H9 (cell line): ENCODE measurements around the gene TFEB. TPM values are rescaled to one million over a fixed set of nuclear protein-coding genes. Genes with fewer than 3 reads are reported as not detected.

Experiments used
- DNase-seq: peaks from one replicate; pipeline ENCODE4 v3.0.0-alpha.2; 2017
- H2AFZ ChIP-seq: one replicate; pipeline ENCODE4 v1.6.1; 2013; ENCODE audit warnings: mild to moderate bottlenecking, low read length, control low read depth, moderate library complexity
- H2AK5ac ChIP-seq: 2 replicates; pipeline ENCODE4 v1.6.1; 2013; ENCODE audit warnings: low read length, control low read depth, mixed read lengths; ENCODE audit not compliant: insufficient read length
- H2BK120ac ChIP-seq: one replicate; pipeline ENCODE4 v1.6.1; 2013; ENCODE audit warnings: low read depth, mild to moderate bottlenecking, low read length, control low read depth, inconsistent platforms; ENCODE audit not compliant: poor library complexity, severe bottlenecking
- H2BK12ac ChIP-seq: 2 replicates; pipeline ENCODE4 v1.6.1; 2013; ENCODE audit warnings: low read length, control low read depth, mixed read lengths, low read depth; ENCODE audit not compliant: insufficient read length
- H2BK15ac ChIP-seq: 2 replicates; pipeline ENCODE4 v1.6.1; 2013; ENCODE audit warnings: low read depth, low read length, control low read depth
- H2BK20ac ChIP-seq: one replicate; pipeline ENCODE4 v1.6.1; 2013; ENCODE audit warnings: low read depth, mild to moderate bottlenecking, low read length, control low read depth, inconsistent platforms; ENCODE audit not compliant: poor library complexity, severe bottlenecking
- H2BK5ac ChIP-seq: 2 replicates; pipeline ENCODE4 v1.6.1; 2013; ENCODE audit warnings: low read length, control low read depth, mixed read lengths; ENCODE audit not compliant: insufficient read length
- H3K14ac ChIP-seq: 2 replicates; pipeline ENCODE4 v1.6.1; 2013; ENCODE audit warnings: low read length, control low read depth; ENCODE audit not compliant: insufficient read depth
- H3K18ac ChIP-seq: 2 replicates; pipeline ENCODE4 v1.6.1; 2013; ENCODE audit warnings: low read depth, mild to moderate bottlenecking, mixed read lengths, low read length, control low read depth; ENCODE audit not compliant: insufficient read length
- H3K23ac ChIP-seq: 2 replicates; pipeline ENCODE4 v1.6.1; 2013; ENCODE audit warnings: low read length, control low read depth, mixed read lengths, low read depth; ENCODE audit not compliant: insufficient read length
- H3K23me2 ChIP-seq: 2 replicates; pipeline ENCODE4 v1.6.1; 2013; ENCODE audit warnings: low read depth, mild to moderate bottlenecking, mixed read lengths, low read length, control low read depth; ENCODE audit not compliant: insufficient read length, poor library complexity, severe bottlenecking
- H3K27ac ChIP-seq: 2 replicates; pipeline ENCODE4 v1.5.1; 2013; ENCODE audit warnings: low read length, control low read depth, mixed read lengths, low read depth; ENCODE audit not compliant: insufficient read length
- H3K27me3 ChIP-seq: 2 replicates; pipeline ENCODE4 v1.6.1; 2013; ENCODE audit warnings: low read length, control low read depth, inconsistent platforms; ENCODE audit not compliant: insufficient read depth
- H3K4ac ChIP-seq: 2 replicates; pipeline ENCODE4 v1.6.1; 2013; ENCODE audit warnings: low read depth, mild to moderate bottlenecking, control low read depth, inconsistent platforms, low read length, moderate library complexity
- H3K4me1 ChIP-seq: 2 replicates; pipeline ENCODE4 v1.6.1; 2013; ENCODE audit warnings: low read length, control low read depth, inconsistent platforms; ENCODE audit not compliant: insufficient read depth
- H3K4me2 ChIP-seq: 2 replicates; pipeline ENCODE4 v1.6.1; 2013; ENCODE audit warnings: low read length, control low read depth, mixed read lengths; ENCODE audit not compliant: insufficient read length, insufficient read depth
- H3K56ac ChIP-seq: 2 replicates; pipeline ENCODE4 v1.6.1; 2013; ENCODE audit warnings: low read depth, mild to moderate bottlenecking, mixed read lengths, low read length, control low read depth; ENCODE audit not compliant: insufficient read length
- H3K79me1 ChIP-seq: 2 replicates; pipeline ENCODE4 v1.6.1; 2013; ENCODE audit warnings: low read depth, mild to moderate bottlenecking, moderate library complexity, low read length, control low read depth, inconsistent platforms; ENCODE audit not compliant: insufficient read depth, poor library complexity, severe bottlenecking
- H3K79me2 ChIP-seq: 2 replicates; pipeline ENCODE4 v1.6.1; 2013; ENCODE audit warnings: low read length, control low read depth, inconsistent platforms; ENCODE audit not compliant: insufficient read depth
- H3K9ac ChIP-seq: 2 replicates; pipeline ENCODE4 v1.6.1; 2013; ENCODE audit warnings: low read length, control low read depth, mixed read lengths; ENCODE audit not compliant: insufficient read length; ENCODE audit errors: extremely low read depth
- H3K9me3 ChIP-seq: one replicate; pipeline ENCODE4 v1.6.1; 2013; ENCODE audit warnings: low read depth, low read length, inconsistent platforms; ENCODE audit not compliant: control insufficient read depth
- H3T11ph ChIP-seq: one replicate; pipeline ENCODE4 v1.6.1; 2013; ENCODE audit warnings: mild to moderate bottlenecking, low read length, control low read depth, inconsistent platforms
- H4K20me1 ChIP-seq: one replicate; pipeline ENCODE4 v1.6.1; 2013; ENCODE audit not compliant: control insufficient read depth, insufficient read length, insufficient read depth
- H4K5ac ChIP-seq: 2 replicates; pipeline ENCODE4 v1.6.1; 2013; ENCODE audit warnings: low read depth, mild to moderate bottlenecking, mixed read lengths, low read length, control low read depth; ENCODE audit not compliant: insufficient read length
- H4K8ac ChIP-seq: replicated peaks from 2 replicates; pipeline ENCODE4 v1.6.1; 2013; ENCODE audit warnings: low read length, control low read depth, mixed read lengths, low read depth; ENCODE audit not compliant: insufficient read length
- H4K91ac ChIP-seq: 2 replicates; pipeline ENCODE4 v1.6.1; 2013; ENCODE audit warnings: low read depth, mild to moderate bottlenecking, moderate library complexity, mixed read lengths, low read length, control low read depth; ENCODE audit not compliant: insufficient read length
- H3K27ac Mint-ChIP-seq, 3 experiments: 2 replicates in 2 of 3; 3 replicates in 1 of 3; pipeline ENCODE4 v1.8.0; 2020 to 2021; ENCODE audit warnings: mixed read lengths in 3 of 3, mild to moderate bottlenecking in 1 of 3, moderate library complexity in 1 of 3
- H3K27me3 Mint-ChIP-seq: 2 replicates; pipeline ENCODE4 v1.8.0; 2021; ENCODE audit warnings: low read depth, mild to moderate bottlenecking, moderate library complexity, mixed read lengths
- H3K36me3 Mint-ChIP-seq, 3 experiments: 2 replicates in 2 of 3; 3 replicates in 1 of 3; pipeline ENCODE4 v1.8.0; 2020 to 2021; ENCODE audit warnings: low read depth in 3 of 3, mixed read lengths in 3 of 3; ENCODE audit not compliant: insufficient read depth in 1 of 3
- H3K4me1 Mint-ChIP-seq, 2 experiments: 2 replicates each; pipeline ENCODE4 v1.8.0; 2020; ENCODE audit warnings: mixed read lengths in 2 of 2
- H3K4me3 Mint-ChIP-seq, 2 experiments: 2 replicates in 1 of 2; 3 replicates in 1 of 2; pipeline ENCODE4 v1.8.0; 2020 to 2021; ENCODE audit warnings: mild to moderate bottlenecking in 2 of 2, mixed read lengths in 2 of 2, moderate library complexity in 1 of 2
- H3K9me3 Mint-ChIP-seq, 2 experiments: 2 replicates in 1 of 2; 3 replicates in 1 of 2; pipeline ENCODE4 v1.8.0; 2020; ENCODE audit warnings: mild to moderate bottlenecking in 2 of 2, mixed read lengths in 2 of 2, moderate library complexity in 1 of 2
- WGBS: extraction: QIAGEN DNeasy Blood & Tissue Kit; methylation state at CpG from one replicate; pipeline ENCODE4 v1.1.7; 2013; ENCODE audit warnings: missing lambda C conversion rate, low lambda C conversion rate, mixed read lengths; ENCODE audit not compliant: insufficient read length; ENCODE audit errors: extremely low coverage; 5-methylcytosine and 5-hydroxymethylcytosine counted together
- total RNA-seq: library from RNA; stranded (reverse); gene quantifications from 2 replicates; pipeline ENCODE4 v1.2.1, GENCODE V29; 2021
- TF ChIP-seq, protein P1 (sequence below): fragments of 200-600 bp; sonication (generic); conservative IDR thresholded peaks from 3 replicates; pipeline ENCODE4 v1.8.0; 2021; ENCODE audit warnings: antibody characterized with exemption, mild to moderate bottlenecking

Gene TFEB
- total RNA-seq, 1 experiment from 2014 or later = 1.2 TPM

DNA sequence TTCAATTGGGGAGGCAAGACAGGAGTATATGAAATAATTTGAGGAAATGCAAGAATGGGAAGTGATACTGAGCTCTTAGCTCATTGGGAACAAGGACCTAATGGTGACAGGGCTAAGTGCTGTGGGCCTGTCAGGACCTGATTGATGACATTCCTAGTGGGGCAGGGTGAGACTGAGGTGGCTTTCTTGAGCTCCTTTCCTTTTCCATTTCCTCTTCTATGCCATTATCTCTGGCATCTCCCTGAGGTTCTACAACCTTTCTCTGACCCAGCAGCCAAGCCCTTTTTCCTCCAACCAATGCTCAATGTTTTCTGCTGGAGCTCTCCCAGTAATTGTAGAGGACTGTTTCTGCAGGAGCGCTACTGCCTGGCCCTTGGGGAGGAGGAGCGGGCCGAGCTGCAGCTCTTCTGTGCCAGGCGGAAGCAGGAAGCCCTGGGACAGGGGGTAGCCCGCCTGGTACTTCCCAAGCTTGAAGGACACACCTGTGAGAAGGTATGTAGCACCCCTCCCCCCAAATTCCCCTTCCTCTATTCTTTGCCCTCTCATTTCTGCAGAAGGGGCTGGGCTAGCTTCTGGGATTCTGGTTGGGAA lies 49.3 kb upstream of the TFEB start:
- Histone ChIP-seq H2BK15ac (no peak overlapping the region), H4K5ac (no peak overlapping the region), H3T11ph (no peak overlapping the region), H3K27me3 (peaks cover 17% of the 10 kb centered on the region; the same call in 1 of the 2 replicates), H3K9me3 (no peaks in the 10 kb centered on the region), H2BK20ac (no peak overlapping the region), H3K56ac (no peak overlapping the region), H3K79me1 (no peaks in the 10 kb centered on the region), H4K91ac (no peak overlapping the region), H3K9ac (no peak overlapping the region), H4K20me1 (no peaks in the 10 kb centered on the region), H4K8ac (no peak overlapping the region), H3K14ac (no peak overlapping the region), H2BK12ac (no peak overlapping the region), H3K23ac (no peak overlapping the region), H3K4me1 (no peaks in the 10 kb centered on the region), H3K18ac (no peak overlapping the region), H3K79me2 (peaks cover 2% of the 10 kb centered on the region; the same call in 1 of the 2 replicates), H2BK120ac (no peak overlapping the region), H3K23me2 (peaks cover 13% of the 10 kb centered on the region), H3K4ac (no peak overlapping the region), H3K27ac (no peak overlapping the region), H2AFZ (no peak overlapping the region), H2AK5ac (no peak overlapping the region), H3K4me2 (no peak overlapping the region), H2BK5ac (no peak overlapping the region)
- H3K27me3 Mint-ChIP-seq = peaks cover 57% of the 10 kb centered on the region
- WGBS = no CpG with 5 or more reads among the region's 5 CpGs
- no peak for DNase-seq
- H3K4me1 Mint-ChIP-seq = peaks cover 16 to 24% of the 10 kb centered on the region in 2 experiments
- peak overlapping the region in 1 of 2 experiments; percentile 63; a peak in 4 of 5 replicates for H3K4me3 Mint-ChIP-seq
- no peak overlapping the region for H3K27ac Mint-ChIP-seq
- H3K9me3 Mint-ChIP-seq = no peaks in the 10 kb centered on the region; a peak in 3 of 5 replicates
- H3K36me3 Mint-ChIP-seq = peaks cover 7 to 11% (median 9%) of the 10 kb centered on the region in 3 experiments
- TF ChIP-seq, protein P1, sequence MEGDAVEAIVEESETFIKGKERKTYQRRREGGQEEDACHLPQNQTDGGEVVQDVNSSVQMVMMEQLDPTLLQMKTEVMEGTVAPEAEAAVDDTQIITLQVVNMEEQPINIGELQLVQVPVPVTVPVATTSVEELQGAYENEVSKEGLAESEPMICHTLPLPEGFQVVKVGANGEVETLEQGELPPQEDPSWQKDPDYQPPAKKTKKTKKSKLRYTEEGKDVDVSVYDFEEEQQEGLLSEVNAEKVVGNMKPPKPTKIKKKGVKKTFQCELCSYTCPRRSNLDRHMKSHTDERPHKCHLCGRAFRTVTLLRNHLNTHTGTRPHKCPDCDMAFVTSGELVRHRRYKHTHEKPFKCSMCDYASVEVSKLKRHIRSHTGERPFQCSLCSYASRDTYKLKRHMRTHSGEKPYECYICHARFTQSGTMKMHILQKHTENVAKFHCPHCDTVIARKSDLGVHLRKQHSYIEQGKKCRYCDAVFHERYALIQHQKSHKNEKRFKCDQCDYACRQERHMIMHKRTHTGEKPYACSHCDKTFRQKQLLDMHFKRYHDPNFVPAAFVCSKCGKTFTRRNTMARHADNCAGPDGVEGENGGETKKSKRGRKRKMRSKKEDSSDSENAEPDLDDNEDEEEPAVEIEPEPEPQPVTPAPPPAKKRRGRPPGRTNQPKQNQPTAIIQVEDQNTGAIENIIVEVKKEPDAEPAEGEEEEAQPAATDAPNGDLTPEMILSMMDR = no peak
